ENCODE results near the gene GRID2.

- TF ChIP-seq POLR2AphosphoS5 (IDR thresholded peaks at IDR 0.05) (no peak), EZH2 (IDR thresholded peaks at IDR 0.05; ENCODE audit: borderline replicate concordance, insufficient read depth, low read length, poor library complexity, severe bottlenecking) (no peak), CTCF (IDR thresholded peaks at IDR 0.05; ENCODE audit: poor library complexity, severe bottlenecking) (no peak), TAF1 (IDR thresholded peaks at IDR 0.05; ENCODE audit: low read depth) (no peak), EP300 (conservative IDR thresholded peaks at IDR 0.05; ENCODE audit: poor library complexity, severe bottlenecking) (no peak)
These were observed 1406.5 kb downstream of the GRID2 start for GRCh38 chr4:93710101-93710846.

All from neural cell (in vitro differentiated cells).